ENCODE results near the gene LGALS12. TPM values are rescaled to one million over a fixed set of nuclear protein-coding genes. Genes with fewer than 3 reads are reported as not detected.
"Not testable (repeated sequence)": the region's sequence is repeated elsewhere in the genome, so short reads cannot be mapped to it uniquely, and the experiment has no call there.

LGALS12 gene
- total RNA-seq, 1 donor from 2014 or later, result 0.25 TPM

DNA sequence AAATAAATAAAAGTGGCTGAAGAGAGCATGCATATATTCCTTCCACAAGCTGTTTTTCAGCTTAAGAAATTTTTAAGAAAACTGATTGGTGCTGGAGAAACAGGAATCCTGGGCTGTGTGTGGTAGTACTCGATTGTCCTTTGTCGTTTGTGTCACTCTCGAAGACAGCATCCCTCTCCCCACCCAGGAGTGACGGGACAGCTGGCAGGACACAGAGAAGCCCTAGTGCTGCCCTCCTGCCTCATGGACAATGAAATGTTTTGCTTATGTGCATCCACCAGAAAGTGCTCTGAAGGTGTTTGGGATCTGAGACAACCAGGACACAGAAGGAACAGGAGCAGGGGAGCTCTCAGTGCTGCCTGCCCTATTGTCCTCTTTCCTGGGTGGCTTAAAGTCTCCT, 43.5 kb downstream of the LGALS12 start:
- DNase-seq, result no peak
- Histone ChIP-seq H3K4me3 (no peak overlapping the region), H3K36me3 (peaks cover 5% of the 10 kb centered on the region), H3K9me3 (replicated peaks) (no peaks in the 10 kb centered on the region), H3K27me3 (ENCODE audit: low read depth) (no peaks in the 10 kb centered on the region), H3K4me1 (peaks cover 3% of the 10 kb centered on the region), H3K27ac (replicated peaks) (no peak overlapping the region)
- intact Hi-C loops (cut with micrococcal nuclease), result no loop called here
- TF ChIP-seq, protein P1, sequence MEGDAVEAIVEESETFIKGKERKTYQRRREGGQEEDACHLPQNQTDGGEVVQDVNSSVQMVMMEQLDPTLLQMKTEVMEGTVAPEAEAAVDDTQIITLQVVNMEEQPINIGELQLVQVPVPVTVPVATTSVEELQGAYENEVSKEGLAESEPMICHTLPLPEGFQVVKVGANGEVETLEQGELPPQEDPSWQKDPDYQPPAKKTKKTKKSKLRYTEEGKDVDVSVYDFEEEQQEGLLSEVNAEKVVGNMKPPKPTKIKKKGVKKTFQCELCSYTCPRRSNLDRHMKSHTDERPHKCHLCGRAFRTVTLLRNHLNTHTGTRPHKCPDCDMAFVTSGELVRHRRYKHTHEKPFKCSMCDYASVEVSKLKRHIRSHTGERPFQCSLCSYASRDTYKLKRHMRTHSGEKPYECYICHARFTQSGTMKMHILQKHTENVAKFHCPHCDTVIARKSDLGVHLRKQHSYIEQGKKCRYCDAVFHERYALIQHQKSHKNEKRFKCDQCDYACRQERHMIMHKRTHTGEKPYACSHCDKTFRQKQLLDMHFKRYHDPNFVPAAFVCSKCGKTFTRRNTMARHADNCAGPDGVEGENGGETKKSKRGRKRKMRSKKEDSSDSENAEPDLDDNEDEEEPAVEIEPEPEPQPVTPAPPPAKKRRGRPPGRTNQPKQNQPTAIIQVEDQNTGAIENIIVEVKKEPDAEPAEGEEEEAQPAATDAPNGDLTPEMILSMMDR (IDR thresholded peaks at IDR 0.05; ENCODE audit: borderline replicate concordance), result no peak

DNA sequence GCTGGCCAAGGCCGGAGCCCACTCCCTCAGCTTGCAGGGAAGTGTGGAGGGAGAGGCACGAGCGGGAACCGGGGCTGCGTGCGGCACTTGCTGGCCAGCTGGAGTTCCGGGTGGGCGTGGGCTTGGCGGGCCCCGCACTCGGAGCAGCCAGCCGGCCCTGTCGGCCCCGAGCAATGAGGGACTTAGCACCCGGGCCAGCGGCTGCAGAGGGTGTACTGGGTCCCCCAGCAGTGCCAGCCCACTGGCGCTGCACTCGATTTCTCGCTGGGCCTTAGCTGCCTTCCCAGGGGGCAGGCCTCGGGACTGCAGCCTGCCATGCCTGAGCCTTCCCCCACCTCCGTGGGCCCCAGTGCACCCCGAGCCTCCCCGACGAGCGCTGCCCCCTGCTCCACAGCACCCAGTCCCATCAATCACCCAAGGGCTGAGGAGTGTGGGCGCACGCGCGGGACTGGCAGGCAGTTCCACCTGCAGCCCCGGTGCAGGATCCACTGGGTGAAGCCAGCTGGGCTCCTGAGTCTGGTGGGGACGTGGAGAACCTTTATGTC, 44.3 kb downstream of the LGALS12 start:
- H3K27ac ChIP-seq (replicated peaks); H3K9me3 ChIP-seq (replicated peaks); H3K4me3 ChIP-seq; H3K27me3 ChIP-seq (ENCODE audit: low read depth); intact Hi-C loops (cut with micrococcal nuclease); H3K36me3 ChIP-seq; H3K4me1 ChIP-seq; DNase-seq: not testable (repeated sequence)

DNA sequence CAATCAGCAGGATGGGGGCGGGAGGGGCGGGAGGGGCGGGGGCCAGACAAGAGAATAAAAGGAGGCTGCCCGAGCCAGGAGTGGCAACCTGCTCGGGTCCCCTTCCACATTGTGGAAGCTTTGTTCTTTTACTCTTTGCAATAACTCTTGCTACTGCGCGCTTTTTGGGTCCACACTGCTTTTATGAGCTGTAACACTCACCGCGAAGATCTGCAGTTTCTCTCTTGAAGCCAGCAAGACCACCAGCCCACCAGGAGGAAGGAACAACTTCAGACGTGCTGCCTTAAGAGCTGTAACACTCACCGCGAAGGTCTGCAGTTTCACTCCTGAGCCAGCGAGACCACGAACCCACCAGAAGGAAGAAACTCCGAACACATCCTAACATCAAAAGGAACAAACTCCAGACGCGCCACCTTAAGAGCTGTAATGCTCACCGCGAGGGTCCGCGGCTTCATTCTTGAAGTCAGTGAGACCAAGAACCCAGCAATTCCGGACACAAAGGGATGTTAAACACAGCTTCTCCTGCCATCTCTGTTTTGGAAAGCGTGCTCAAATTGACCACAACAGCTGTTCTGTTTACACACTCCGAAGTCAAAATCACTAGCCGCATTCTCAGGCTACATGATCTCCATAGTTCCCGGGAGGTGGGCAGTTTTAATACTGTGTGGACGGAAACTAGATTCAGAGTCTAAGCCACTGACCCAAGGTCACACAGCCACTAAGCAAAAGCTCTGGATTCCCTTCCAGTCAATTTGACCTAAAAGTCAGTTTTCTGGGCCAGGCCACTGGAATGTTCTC, 45.4 kb downstream of the LGALS12 start:
- H3K9me3 ChIP-seq (replicated peaks), result no peaks in the 10 kb centered on the region
- no peak overlapping the region for H3K27ac ChIP-seq (replicated peaks)
- peaks cover 7% of the 10 kb centered on the region for H3K4me1 ChIP-seq
- peaks cover 5% of the 10 kb centered on the region for H3K36me3 ChIP-seq
- TF ChIP-seq, protein P1 (IDR thresholded peaks at IDR 0.05; ENCODE audit: borderline replicate concordance), result no peak
- intact Hi-C loops (cut with micrococcal nuclease), result no loop called here
- no peak overlapping the region for H3K4me3 ChIP-seq
- no peaks in the 10 kb centered on the region for H3K27me3 ChIP-seq (ENCODE audit: low read depth)
- no peak for DNase-seq

DNA sequence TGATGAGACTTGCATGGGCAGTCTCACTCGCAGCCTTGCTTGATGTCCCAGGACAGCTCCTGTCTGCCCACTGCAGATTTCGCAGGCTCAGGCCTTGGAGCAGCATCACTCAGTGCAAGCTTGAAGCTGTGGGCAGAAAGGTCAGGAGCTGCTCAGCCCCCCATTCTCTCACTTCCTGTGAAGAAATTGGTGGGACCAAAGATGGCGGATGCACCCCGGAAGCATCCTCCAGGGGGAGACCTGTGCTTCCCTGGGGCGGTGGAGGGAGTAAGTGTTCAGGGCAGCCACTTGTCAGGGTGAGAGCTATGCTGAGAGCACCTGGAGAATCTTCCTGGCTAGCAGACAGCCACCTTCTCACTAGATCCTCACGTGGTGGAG, 46.0 kb downstream of the LGALS12 start:
- TF ChIP-seq, protein P1 (IDR thresholded peaks at IDR 0.05; ENCODE audit: borderline replicate concordance), result no peak
- H3K4me3 ChIP-seq, result no peak overlapping the region
- no peaks in the 10 kb centered on the region for H3K27me3 ChIP-seq (ENCODE audit: low read depth)
- no peaks in the 10 kb centered on the region for H3K9me3 ChIP-seq (replicated peaks)
- no peak for DNase-seq
- intact Hi-C loops (cut with micrococcal nuclease), result no loop called here
- peaks cover 7% of the 10 kb centered on the region for H3K4me1 ChIP-seq
- H3K36me3 ChIP-seq, result peaks cover 5% of the 10 kb centered on the region
- no peak overlapping the region for H3K27ac ChIP-seq (replicated peaks)

DNA sequence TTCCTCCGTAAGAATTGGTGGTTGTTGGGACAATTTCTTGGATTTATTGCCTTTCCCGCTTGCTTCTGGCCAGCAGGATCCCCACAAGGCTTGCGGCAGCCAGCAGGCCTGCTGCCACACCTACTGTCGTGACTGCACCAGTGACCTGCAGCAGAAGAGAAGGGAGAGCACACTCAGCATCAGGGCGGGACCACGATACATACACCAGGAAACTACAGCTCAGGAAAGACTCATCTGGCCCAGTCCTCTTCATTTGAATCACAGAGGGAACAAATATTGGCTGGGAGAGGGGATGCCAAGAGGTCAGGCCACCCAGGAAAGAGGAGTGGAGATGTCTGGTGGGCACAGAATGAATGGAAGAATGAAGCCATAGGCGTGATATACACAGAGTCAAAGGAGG, 47.0 kb downstream of the LGALS12 start:
- DNase-seq, result no peak
- Histone ChIP-seq H3K27ac (replicated peaks) (no peak overlapping the region), H3K4me1 (peaks cover 7% of the 10 kb centered on the region), H3K9me3 (replicated peaks) (no peaks in the 10 kb centered on the region), H3K27me3 (ENCODE audit: low read depth) (no peaks in the 10 kb centered on the region), H3K36me3 (no peaks in the 10 kb centered on the region), H3K4me3 (no peak overlapping the region)
- TF ChIP-seq, protein P1 (IDR thresholded peaks at IDR 0.05; ENCODE audit: borderline replicate concordance), result no peak
- intact Hi-C loops (cut with micrococcal nuclease), result no loop called here

DNA sequence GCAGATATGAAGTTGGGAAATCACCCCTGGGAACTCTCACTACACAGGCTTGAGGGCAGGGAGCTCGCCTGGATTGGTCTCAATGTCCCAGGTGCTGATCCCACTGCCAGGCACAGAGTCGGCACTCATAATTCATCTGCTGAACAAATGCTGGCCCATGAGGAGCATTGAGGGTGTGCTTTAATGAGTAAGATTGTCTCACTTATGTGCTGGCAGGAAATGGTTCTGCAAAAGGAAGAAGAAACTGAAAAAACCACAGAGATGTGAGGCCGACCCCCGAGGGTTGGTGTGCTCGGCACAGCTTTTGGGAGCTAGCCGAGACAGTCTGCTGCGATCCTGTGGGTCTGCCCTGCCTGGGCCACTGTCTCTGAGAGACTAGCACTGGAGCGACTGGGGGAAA, 47.9 kb downstream of the LGALS12 start:
- Histone ChIP-seq H3K27me3 (ENCODE audit: low read depth) (no peaks in the 10 kb centered on the region), H3K36me3 (no peaks in the 10 kb centered on the region), H3K27ac (replicated peaks) (no peak overlapping the region), H3K9me3 (replicated peaks) (no peaks in the 10 kb centered on the region), H3K4me1 (peaks cover 4% of the 10 kb centered on the region), H3K4me3 (no peak overlapping the region)
- TF ChIP-seq, protein P1 (IDR thresholded peaks at IDR 0.05; ENCODE audit: borderline replicate concordance), result no peak
- no peak for DNase-seq
- intact Hi-C loops (cut with micrococcal nuclease), result no loop called here

All from left ventricle myocardium inferior (tissue), 1 donor.